Activated T-cell treated with anti-CD3 and anti-CD28 coated beads, Interleukin-2, amount 50 U/mL, for 1 hour (primary cell): ENCODE measurements around the gene TNNT2.

ENCODE experiments used
- DNase-seq: peaks from one replicate; pipeline ENCODE4 v3.0.0-alpha.2; 2020

The TNNT2 gene

DNA sequence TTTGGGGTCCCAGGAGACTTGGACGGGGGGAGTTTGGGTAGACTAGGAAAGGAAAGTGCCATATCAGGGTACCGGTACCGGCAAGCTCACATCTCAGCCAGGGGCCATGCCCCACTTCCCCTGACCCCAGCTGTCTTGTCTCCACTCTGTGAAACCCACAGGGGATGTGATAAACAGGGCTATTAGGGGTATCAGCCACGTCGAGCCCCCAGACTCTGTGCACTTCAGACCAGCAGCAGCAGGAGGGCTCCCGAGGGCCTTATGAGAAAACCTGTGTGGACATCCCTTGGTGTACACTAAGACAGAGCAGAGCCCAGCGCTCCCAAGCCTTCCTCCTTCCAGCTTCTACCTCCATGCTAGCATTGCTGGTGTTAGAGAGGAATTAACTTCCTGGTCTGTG is 46.3 kb downstream of the TNNT2 start:
- no peak for DNase-seq

DNA sequence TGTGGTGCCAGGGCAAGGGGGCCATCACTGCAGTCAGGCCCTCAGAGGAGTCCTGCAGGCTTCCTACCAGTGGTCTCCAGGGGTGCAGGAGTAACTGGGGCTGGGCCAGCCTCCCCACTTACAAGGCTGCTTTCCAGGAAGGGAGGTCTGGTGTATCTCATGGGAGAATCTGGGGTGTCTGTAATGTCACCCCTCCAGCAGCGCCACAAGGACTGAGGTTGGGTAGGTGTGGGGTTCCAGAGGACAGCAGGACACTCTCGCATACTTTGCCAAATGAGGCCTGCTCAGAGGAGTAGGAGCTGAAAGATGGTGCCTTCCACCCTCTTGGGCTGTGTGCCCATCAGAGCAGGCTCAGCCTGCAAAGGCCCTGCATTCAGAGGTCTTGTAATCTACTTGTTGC is 46.9 kb downstream of the TNNT2 start:
- no peak for DNase-seq

DNA sequence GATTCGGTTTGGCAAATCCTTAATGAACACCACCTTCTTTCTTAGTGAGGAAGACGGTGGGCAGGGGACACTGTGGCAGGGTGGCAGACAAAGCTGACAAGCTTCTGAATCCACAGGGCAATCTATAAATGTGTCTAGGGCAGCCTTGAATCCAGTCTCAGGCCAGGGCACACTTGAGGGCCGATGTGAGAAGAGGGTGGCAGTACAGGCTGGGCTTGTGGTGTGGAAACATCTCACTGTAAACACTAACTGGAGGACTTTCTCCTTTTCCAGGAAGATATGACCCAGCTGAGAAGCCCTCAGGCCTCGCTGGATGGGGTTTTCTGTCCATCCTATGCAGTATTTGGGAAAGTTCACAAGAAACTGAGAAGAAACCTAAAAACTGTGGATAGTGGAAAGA is 47.7 kb downstream of the TNNT2 start:
- DNase-seq, result no peak

DNA sequence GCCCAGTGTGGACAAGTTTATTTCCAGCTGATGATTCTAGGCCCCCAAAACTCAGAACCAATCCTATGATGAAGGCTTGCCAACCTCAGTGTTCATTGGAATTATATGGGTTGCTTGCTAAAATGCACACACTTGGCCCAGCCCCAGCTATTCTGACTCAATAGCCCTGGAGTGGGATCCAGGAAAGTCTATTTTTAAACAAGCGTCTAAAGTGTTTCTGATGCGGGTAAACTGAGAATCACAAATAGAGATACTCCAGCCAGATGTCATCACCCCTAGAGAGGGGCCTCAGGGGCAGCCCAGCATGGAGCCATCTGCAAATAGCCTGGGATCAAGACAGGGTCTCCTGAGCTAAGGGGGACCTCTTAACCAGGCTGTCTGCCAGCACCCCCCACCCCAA is 48.2 kb downstream of the TNNT2 start:
- DNase-seq, result no peak

DNA sequence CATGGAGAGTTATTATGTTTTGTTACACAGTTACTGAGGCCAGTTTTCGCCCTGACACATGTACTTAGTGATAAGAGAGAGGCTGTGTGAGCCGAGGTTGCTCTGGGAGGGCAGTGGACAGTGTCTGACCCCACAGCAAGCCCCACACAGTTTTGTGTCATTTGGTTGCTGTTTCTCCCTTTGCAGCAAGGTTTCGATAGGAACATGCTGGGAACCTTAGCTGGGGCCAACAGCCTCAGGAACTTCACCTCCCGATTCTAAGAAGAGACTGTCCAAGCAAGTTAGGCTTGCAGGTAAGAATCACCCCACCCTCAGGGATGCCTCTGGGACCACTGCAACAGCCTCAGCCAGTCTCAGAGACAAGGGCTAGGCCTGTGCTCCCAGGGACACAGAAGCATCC is 48.9 kb downstream of the TNNT2 start:
- no peak for DNase-seq

DNA sequence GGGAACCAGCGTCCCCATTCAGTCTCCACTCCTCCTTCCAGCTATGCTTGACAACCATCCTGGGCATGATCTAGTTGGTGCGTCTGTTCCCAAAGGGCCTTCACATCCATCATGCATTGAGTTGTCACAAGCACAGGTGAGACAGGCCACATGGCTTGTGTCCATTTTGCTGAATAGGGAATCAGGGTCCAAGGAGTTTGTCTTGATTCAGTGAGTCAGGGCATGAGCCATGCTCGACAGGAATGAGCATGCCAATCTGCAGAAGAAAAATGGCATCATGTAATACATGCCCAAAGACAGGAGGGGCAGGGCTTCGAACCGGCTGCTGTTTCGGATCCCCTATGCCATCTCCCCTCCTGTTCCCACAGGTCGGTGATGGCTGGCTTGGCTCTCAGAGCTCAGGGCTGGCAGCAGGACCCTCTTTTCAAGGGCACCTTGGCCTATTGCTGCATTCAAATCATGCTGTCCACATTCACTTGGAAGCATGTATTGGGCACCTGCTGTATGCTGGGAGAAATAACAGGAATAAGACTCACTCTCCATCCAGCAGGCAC is 49.7 kb downstream of the TNNT2 start:
- no peak for DNase-seq

DNA sequence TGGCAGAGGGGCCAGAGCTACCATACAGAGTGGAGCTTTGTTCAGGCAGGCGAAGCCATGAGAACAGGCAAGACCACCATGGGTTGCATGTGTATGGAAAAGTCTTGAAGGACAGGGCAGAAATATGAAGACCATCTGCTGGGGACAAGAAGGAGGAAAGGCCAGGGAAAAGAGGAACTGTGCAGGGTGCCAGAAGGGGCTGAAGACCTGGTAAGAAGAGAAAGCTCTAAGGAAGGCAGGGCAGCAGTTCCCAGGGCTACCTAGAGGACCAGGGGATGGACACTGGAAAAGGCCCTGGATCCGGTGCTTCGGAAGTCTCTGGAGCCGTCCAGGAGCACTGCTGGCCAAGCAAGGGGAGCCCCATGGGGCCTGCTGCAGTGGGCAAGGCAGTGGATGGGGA is 50.8 kb downstream of the TNNT2 start:
- DNase-seq, result no peak

DNA sequence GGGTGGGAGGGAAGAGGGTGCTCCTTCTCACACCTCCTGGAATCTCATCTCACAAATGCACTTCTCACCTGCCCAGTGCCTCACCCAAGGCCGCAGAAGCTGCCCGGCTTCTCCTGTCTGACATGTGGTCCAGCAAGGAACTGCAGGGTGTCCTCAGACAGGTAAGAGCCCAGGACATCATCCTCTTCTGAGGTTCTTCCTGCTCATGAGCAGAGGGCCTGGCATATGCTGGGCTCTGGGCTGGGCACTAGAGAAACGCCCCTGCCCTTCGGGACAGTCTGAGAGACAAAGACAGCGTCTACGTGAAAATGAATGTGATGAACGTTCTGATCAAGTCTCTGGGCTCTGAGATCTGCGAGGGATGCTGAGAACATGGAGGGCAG is 51.8 kb downstream of the TNNT2 start:
- DNase-seq, result no peak

DNA sequence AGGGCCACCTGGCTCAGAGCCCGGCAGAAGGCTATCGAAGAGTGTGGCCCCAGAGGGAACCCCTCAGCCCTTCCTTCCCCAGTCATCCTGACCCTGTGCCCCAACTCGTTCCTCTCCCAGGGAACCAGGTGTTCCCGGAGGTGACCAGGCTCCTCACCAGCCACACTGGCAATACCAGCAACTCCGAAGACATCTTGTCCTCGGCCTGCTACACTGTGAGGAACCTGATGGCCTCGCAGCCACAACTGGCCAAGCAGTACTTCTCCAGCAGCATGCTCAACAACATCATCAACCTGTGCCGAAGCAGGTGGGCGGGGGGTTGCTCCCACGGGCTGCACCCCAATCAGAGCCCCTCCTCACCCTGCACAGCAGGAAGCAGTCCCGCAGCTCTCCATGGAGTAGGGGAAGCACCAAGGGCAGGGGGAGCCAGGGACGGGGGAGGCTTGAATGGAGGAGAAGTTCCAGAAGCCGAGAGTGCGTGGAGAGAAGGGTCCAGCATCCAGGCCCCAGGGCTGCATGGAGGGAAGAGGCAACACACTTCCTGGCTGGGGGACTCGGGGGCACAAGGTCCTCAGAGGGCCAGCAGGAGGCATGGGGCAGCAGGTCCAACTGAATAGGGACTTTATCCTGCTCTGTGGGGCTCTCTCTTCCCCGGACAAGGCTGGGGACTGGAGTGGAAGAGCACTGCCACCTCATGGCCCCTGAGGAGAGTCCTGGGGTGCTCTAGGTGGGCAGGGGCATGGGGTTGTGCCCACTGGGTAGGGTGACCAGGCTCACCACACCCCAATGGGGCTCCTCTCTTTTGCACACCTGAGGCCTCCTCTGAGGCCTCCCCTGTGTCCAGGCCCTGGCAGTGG is 52.4 kb downstream of the TNNT2 start:
- no peak for DNase-seq

DNA sequence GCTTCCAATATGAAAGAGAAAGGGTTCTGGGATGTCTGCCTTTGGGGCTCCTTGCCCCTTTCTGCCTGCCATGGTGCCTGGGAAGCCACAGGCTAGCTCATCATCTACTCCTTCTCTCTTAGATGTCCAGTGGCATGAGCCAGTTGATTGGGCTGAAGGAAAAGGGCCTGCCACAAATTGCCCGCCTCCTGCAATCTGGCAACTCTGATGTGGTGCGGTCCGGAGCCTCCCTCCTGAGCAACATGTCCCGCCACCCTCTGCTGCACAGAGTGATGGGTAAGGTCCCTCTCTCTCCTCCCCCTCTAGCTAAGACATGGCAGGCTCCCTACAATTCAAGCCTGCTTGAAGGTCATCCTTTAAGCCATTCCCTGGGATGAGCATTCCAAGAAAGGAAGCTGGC is 53.2 kb downstream of the TNNT2 start:
- no peak for DNase-seq

DNA sequence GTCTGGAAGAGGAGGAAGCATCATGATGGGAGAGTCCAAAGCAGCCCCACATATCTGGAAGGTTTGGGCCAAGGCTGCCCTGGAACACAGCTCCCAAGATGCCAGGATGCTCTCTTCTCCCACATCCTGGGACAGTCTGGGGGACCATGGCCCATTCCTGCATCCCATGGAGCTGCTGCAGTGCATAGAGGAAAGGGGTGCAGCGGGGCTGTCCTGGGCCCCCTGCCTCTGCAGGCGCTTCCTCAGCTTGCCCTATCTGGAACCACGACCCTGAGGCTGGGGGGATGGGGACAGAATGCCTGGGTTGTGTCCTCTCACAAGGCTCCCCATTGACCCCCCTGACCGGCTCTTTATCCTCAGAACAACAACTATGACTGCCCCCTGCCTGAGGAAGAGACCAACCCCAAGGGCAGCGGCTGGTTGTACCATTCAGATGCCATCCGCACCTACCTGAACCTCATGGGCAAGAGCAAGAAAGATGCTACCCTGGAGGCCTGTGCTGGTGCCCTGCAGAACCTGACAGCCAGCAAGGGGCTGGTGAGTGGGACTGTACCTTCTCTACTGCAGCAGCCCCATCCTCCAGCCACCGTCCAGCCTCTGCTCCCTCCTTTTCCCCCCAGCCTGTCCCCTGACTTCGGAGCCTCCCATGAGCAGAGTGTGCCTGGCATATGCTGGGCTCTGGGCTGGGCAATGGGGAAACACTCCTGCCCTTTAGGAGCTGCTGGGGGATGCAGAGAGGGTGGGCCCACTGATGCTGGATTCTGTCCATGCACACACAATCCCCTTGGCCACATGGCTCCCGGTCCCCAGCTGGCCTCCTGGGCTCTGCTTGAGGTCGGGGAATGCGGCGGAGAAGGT is 54.6 kb downstream of the TNNT2 start:
- DNase-seq, result no peak

DNA sequence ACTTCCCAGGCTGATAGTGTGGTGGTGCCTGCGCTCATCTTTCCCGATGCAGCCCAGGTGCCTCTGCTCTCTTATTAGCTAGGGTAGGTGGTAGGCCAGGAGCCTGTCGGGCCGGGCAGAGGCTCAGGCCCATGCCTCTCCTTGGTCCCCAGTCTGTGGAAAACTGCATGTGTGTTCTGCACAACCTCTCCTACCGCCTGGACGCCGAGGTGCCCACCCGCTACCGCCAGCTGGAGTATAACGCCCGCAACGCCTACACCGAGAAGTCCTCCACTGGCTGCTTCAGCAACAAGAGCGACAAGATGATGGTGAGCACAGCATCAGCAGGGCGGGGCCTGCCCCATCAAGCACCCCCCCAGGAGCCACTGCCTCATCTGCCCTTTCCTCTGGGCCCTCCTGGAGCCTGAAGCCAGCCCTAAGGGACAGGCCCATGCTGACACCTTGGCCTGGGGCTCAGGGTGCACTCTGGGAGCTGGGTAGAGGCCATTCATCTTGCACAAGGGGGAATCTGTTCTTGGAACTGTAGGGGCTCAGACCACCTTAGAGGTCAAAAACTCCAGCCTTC is 55.6 kb downstream of the TNNT2 start:
- no peak for DNase-seq

DNA sequence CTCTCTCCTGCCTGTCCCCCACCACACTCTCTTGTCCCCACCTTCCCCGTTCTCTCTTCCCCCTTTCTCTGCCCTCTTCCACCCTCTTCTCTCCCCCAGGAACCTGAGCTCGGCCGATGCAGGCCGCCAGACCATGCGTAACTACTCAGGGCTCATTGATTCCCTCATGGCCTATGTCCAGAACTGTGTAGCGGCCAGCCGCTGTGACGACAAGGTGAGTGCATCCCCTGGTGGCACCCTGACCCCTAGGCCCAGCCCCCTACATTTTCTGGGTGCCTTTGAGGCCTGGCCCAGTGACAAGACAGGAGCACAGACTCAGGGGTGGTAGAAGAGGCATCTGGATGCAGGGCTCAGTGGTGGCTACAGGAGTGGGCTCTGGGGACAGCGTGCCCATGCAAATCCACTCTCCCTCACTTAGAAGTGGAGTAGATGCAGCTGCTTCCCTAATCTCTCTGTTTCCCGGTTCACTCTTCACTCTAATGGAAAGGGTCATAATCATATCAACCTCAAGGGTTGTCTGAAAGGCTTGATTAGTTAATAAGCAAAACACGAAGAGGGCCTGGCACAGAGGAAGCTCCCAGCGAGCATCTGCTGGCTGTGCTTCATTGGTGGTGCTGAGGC is 57.2 kb downstream of the TNNT2 start:
- no peak for DNase-seq

DNA sequence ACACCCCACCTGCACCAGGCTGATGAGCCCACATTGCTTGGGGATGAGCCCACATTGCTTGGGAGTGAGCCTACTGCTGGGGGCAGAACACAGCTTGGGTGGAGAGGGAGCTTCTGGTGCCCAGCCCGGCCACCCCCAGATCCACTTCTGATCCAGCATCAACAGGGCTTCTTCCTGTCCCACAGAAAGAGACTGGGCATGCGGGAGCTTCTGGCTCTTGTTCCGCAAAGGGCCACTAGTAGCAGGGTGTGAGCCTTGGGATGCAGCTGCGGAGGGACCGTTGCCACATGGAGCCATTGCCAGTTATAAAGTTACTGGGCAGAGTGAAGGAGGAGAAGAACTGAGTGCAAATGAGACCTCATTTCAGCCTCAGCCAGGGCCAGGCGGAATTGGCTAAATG is 57.8 kb downstream of the TNNT2 start:
- DNase-seq, result no peak

DNA sequence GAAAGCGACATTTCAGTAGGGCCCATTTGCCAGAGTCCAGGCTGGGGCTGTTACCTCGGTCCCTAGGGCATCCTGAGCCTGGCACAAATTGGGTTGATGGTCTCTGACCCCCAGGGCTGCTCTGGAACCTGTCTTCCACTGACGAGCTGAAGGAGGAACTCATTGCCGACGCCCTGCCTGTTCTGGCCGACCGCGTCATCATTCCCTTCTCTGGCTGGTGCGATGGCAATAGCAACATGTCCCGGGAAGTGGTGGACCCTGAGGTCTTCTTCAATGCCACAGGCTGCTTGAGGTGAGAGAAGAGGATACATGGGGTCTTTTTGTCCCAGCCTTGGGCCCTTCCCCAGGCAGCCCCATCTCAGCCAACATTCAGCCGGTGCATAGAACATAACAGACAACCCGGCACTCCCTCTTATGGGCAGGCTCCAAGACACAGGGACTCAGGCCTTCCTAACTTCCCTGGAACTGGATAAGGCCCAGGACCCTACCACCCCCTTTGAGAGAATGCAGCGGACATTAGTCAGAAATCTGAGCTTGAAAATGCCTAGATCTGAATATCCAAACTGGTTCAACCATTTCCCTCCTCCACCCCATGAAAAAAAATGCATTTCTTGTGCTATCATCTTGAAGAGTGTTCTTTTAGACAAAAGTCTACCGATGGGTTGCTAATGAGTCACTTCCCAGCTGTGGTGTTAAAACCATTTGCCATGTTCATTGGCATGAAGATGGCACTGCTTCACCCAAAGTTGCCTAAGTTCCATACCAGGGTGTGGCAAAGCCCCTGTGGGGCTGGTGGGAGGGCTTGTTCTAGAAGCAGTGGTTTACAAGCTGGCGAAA is 58.8 kb downstream of the TNNT2 start:
- no peak for DNase-seq

DNA sequence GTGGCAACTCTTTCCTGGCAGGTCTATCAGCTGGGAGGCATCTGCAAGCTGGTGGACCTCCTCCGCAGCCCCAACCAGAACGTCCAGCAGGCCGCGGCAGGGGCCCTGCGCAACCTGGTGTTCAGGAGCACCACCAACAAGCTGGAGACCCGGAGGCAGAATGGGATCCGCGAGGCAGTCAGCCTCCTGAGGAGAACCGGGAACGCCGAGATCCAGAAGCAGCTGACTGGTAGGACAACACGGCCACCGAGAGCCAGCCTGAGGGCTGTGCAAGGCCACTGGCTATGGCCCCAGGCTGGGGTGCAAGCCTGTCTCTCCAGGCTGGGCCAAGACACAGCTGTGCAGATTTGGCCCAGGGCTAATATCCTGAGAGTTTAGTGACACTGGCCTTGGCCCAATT is 59.9 kb downstream of the TNNT2 start:
- no peak for DNase-seq

DNA sequence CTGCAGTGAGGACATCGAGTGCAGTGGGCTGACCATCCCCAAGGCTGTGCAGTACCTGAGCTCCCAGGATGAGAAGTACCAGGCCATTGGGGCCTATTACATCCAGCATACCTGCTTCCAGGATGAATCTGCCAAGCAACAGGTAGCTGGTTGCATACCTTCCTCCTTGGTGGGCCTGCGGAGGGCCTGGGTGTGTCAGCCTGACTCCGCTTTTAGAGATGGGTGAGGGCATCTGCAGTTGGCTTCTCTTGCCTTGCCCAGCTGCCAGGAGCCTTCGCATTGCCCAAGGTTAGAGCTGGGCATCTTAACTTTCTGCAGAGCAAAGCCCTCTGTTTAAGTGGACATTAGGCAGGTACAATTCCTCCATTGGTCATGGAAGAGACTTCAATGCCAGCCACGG is 60.9 kb downstream of the TNNT2 start:
- no peak for DNase-seq

DNA sequence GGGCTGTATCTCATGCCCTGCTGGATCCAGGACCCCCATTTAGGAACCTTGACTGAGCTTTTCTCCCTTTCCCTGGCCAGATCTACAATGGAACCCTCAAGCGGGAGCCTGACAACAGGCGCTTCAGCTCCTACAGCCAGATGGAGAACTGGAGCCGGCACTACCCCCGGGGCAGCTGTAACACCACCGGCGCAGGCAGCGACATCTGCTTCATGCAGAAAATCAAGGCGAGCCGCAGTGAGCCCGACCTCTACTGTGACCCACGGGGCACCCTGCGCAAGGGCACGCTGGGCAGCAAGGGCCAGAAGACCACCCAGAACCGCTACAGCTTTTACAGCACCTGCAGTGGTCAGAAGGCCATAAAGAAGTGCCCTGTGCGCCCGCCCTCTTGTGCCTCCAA is 64.4 kb downstream of the TNNT2 start:
- DNase-seq, result no peak

DNA sequence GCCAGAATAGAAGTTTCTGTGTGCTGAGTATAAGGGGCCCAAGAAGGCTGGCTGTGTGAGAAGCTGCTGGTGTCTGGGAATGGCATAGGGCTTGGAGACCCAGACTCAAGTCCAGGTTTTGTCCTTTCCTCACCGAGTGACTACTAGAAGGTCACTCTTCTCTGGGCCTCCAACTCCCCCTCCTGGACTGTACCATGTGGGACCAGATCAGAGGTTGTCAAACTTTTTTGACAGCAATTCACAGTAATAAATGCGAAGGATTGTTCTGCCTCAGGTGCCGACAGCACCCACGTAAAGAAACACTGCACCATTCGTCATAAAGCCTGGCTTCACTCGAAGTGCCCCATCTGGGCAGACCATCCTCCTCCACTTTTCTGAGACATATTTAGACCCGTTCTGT is 65.2 kb downstream of the TNNT2 start:
- DNase-seq, result no peak

DNA sequence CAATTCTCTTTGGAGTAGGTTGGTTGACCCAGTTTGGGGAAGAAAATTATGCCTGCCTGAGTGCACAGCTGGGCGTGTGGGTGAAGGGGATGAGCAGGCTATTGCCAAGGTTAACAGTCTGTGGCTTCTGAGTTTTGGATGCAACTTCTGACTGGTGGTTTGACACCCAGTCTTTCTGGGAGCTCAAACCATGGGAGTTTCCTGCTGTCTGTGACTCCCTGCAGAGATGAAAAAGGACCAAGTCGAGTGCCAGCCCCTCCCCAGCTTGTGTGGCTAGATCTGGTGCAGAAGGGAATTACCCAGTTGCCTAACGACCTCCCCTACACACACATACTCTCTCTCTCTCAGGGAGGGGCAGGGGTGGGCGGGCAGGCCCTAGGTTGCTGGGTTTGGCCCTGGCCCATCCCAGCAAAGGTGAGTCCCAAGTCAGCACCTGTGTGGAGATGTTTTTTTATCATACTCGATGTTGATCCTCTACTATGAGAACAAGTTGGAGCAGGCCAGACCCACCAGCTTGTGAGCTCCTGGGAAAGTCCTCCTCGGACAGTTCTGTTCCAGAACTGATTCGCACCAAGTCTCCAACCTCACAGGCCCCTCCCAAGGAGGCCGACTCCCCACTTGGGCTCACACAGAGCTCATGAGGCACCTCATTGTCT is 66.0 kb downstream of the TNNT2 start:
- no peak for DNase-seq

DNA sequence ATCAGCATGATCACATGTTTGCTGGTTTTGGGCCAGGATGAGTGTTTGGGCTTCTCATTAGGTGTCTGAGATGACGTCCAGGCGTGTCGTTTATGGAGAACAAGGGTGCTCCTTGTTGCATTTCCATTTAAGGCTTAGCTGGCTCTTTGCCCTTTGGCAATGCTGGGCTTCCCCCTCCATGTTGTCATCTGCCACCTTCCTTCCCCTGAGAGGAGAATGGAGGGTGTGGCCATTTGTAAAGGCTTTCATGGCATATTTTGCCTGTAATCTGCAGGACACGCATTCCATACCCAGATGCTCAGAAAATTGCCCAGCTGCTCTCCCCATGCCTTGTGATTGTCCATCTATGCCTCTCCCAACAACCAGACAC is 66.5 kb downstream of the TNNT2 start:
- DNase-seq, result no peak
